Astrocyte (in vitro differentiated cells and primary cell): Measurements from ENCODE around the gene NFIA. TPM values are rescaled to one million over a fixed set of nuclear protein-coding genes. Genes with fewer than 3 reads are reported as not detected.

ENCODE experiments used
- DNase-seq: peaks from one replicate; pipeline ENCODE4 v3.0.0-alpha.2; 2010; ENCODE audit warnings: low read depth
- FAIRE-seq: peaks from 2 replicates; lab custom pipeline; 2011; peaks lifted over from hg19 to GRCh38; lab: Jason Lieb, UNC
- H2AFZ ChIP-seq: 2 replicates; pipeline ENCODE4 v1.6.0; 2012; ENCODE audit warnings: low read depth, low read length, inconsistent platforms
- H3K27ac ChIP-seq: 2 replicates; pipeline ENCODE4 v1.5.1; 2011; ENCODE audit warnings: low read depth, low read length, inconsistent platforms
- H3K27me3 ChIP-seq: 2 replicates; pipeline ENCODE4 v1.6.0; 2011; ENCODE audit warnings: low read length, inconsistent platforms; ENCODE audit not compliant: insufficient read depth
- H3K36me3 ChIP-seq: 2 replicates; pipeline ENCODE4 v1.5.1; 2011; ENCODE audit warnings: low read length, inconsistent platforms; ENCODE audit not compliant: insufficient read depth
- H3K4me1 ChIP-seq: 2 replicates; pipeline ENCODE4 v1.5.1; 2011; ENCODE audit warnings: low read length, inconsistent platforms; ENCODE audit not compliant: insufficient read depth
- H3K4me2 ChIP-seq: 2 replicates; pipeline ENCODE4 v1.6.0; 2012; ENCODE audit warnings: low read length, inconsistent platforms
- H3K4me3 ChIP-seq: 2 replicates; pipeline ENCODE4 v1.5.1; 2011; ENCODE audit warnings: low read depth, mild to moderate bottlenecking, low read length, inconsistent platforms; ENCODE audit not compliant: insufficient read depth
- H3K79me2 ChIP-seq: 2 replicates; pipeline ENCODE4 v1.6.0; 2012; ENCODE audit warnings: mild to moderate bottlenecking, low read length, inconsistent platforms; ENCODE audit not compliant: insufficient read depth
- H3K9ac ChIP-seq: 2 replicates; pipeline ENCODE4 v1.6.0; 2012; ENCODE audit warnings: mild to moderate bottlenecking, low read length, inconsistent platforms
- H3K9me3 ChIP-seq: 2 replicates; pipeline ENCODE4 v1.5.1; 2012; ENCODE audit warnings: low read depth, mild to moderate bottlenecking, low read length, inconsistent platforms; ENCODE audit not compliant: insufficient read depth
- H4K20me1 ChIP-seq: 2 replicates; pipeline ENCODE4 v1.6.0; 2012; ENCODE audit warnings: low read length, inconsistent platforms; ENCODE audit not compliant: insufficient read depth
- H3K27ac Mint-ChIP-seq: one replicate; pipeline ENCODE4 v1.8.0; 2021; ENCODE audit warnings: mild to moderate bottlenecking, mixed read lengths; ENCODE audit not compliant: unreplicated experiment
- H3K27me3 Mint-ChIP-seq: one replicate; pipeline ENCODE4 v1.8.0; 2021; ENCODE audit warnings: low read depth, mixed read lengths; ENCODE audit not compliant: unreplicated experiment
- H3K36me3 Mint-ChIP-seq: one replicate; pipeline ENCODE4 v1.8.0; 2021; ENCODE audit warnings: low read depth, mixed read lengths; ENCODE audit not compliant: unreplicated experiment
- H3K4me1 Mint-ChIP-seq: one replicate; pipeline ENCODE4 v1.8.0; 2021; ENCODE audit warnings: low read depth, mixed read lengths; ENCODE audit not compliant: unreplicated experiment
- H3K4me3 Mint-ChIP-seq: one replicate; pipeline ENCODE4 v1.8.0; 2021; ENCODE audit warnings: mild to moderate bottlenecking, moderate library complexity, mixed read lengths; ENCODE audit not compliant: unreplicated experiment
- H3K9me3 Mint-ChIP-seq: one replicate; pipeline ENCODE4 v1.8.0; 2021; ENCODE audit warnings: mild to moderate bottlenecking, mixed read lengths; ENCODE audit not compliant: unreplicated experiment
- CTCF ChIP-seq: IDR thresholded peaks from 2 replicates; pipeline ENCODE4 v1.5.1; 2011; ENCODE audit warnings: low read depth, mild to moderate bottlenecking, inconsistent platforms, low read length, moderate library complexity; ENCODE audit not compliant: insufficient read depth
- EZH2 ChIP-seq: IDR thresholded peaks from 2 replicates; pipeline ENCODE4 v1.6.1; 2012; ENCODE audit warnings: mild to moderate bottlenecking, low read length, inconsistent platforms; ENCODE audit not compliant: insufficient read depth
- total RNA-seq: library from RNA; stranded (reverse); gene quantifications from 2 replicates; pipeline ENCODE4 v1.2.1, GENCODE V29; 2021

Gene NFIA
- total RNA-seq, 1 donor from 2014 or later = 4.6 TPM

- no peak for FAIRE-seq
- no peak overlapping the region for H3K27ac ChIP-seq
- Mint-ChIP-seq H3K36me3 (peaks cover 2% of the 10 kb centered on the region), H3K27ac (no peak overlapping the region), H3K9me3 (peaks cover 5% of the 10 kb centered on the region), H3K4me1 (peaks cover under 1% of the 10 kb centered on the region), H3K27me3 (peaks cover 16% of the 10 kb centered on the region), H3K4me3 (no peak overlapping the region)
- H3K4me3 ChIP-seq = no peak overlapping the region
- H3K9ac ChIP-seq = no peak overlapping the region
- no peak for DNase-seq
- H3K36me3 ChIP-seq = no peaks in the 10 kb centered on the region
- no peak overlapping the region for H3K4me2 ChIP-seq
- H3K79me2 ChIP-seq = no peaks in the 10 kb centered on the region
- H4K20me1 ChIP-seq = peaks cover 4% of the 10 kb centered on the region
- H3K9me3 ChIP-seq = peaks cover 2% of the 10 kb centered on the region
- peaks cover 50% of the 10 kb centered on the region for H3K27me3 ChIP-seq
- H2AFZ ChIP-seq = no peak overlapping the region
- TF ChIP-seq EZH2 (no peak), CTCF (no peak)
- no peaks in the 10 kb centered on the region for H3K4me1 ChIP-seq
These were observed 247.2 kb downstream of the NFIA start for GRCh38 chr1:61329556-61329955.

- no peak for DNase-seq
- H3K27ac Mint-ChIP-seq = no peak overlapping the region
- FAIRE-seq = no peak
- H3K79me2 ChIP-seq = no peaks in the 10 kb centered on the region
- H3K27ac ChIP-seq = no peak overlapping the region
- peaks cover 3% of the 10 kb centered on the region for H3K4me1 Mint-ChIP-seq
- no peak for TF ChIP-seq CTCF
- peaks cover 2% of the 10 kb centered on the region for H3K9me3 ChIP-seq
- H3K27me3 ChIP-seq = peaks cover 54% of the 10 kb centered on the region
- no peak overlapping the region for H2AFZ ChIP-seq
- no peaks in the 10 kb centered on the region for H3K36me3 ChIP-seq
- no peak overlapping the region for H3K4me3 Mint-ChIP-seq
- peaks cover 5% of the 10 kb centered on the region for H3K9me3 Mint-ChIP-seq
- no peak overlapping the region for H3K4me3 ChIP-seq
- H3K9ac ChIP-seq = no peak overlapping the region
- peaks cover 16% of the 10 kb centered on the region for H3K27me3 Mint-ChIP-seq
- H3K4me2 ChIP-seq = no peak overlapping the region
- no peaks in the 10 kb centered on the region for H3K4me1 ChIP-seq
- H3K36me3 Mint-ChIP-seq = peaks cover 1% of the 10 kb centered on the region
- H4K20me1 ChIP-seq = peaks cover 8% of the 10 kb centered on the region
These were observed 247.7 kb downstream of the NFIA start for GRCh38 chr1:61330018-61330417.

- peaks cover 1% of the 10 kb centered on the region for H3K36me3 Mint-ChIP-seq
- no peak overlapping the region for H3K9ac ChIP-seq
- H3K4me1 ChIP-seq = no peaks in the 10 kb centered on the region
- peaks cover 2% of the 10 kb centered on the region for H3K9me3 ChIP-seq
- H3K36me3 ChIP-seq = no peaks in the 10 kb centered on the region
- peaks cover 57% of the 10 kb centered on the region for H3K27me3 ChIP-seq
- no peak overlapping the region for H3K4me3 Mint-ChIP-seq
- H3K4me3 ChIP-seq = no peak overlapping the region
- peaks cover 5% of the 10 kb centered on the region for H3K9me3 Mint-ChIP-seq
- H3K79me2 ChIP-seq = no peaks in the 10 kb centered on the region
- H3K4me1 Mint-ChIP-seq = peaks cover 3% of the 10 kb centered on the region
- no peak overlapping the region for H3K27ac Mint-ChIP-seq
- H3K27ac ChIP-seq = no peak overlapping the region
- peaks cover 12% of the 10 kb centered on the region for H3K27me3 Mint-ChIP-seq
- no peak overlapping the region for H3K4me2 ChIP-seq
- peaks cover 8% of the 10 kb centered on the region for H4K20me1 ChIP-seq
- H2AFZ ChIP-seq = no peak overlapping the region
- no peak for FAIRE-seq
- no peak for DNase-seq
- TF ChIP-seq CTCF (no peak), EZH2 (no peak)
These were observed 248.2 kb downstream of the NFIA start for GRCh38 chr1:61330571-61330970.
